PFSK-1 (cell line): Measurements from ENCODE around the gene FXYD1.

ENCODE experiments used
- FOXP2 ChIP-seq: optimal IDR thresholded peaks from 2 replicates; pipeline ENCODE3; 2011; ENCODE audit warnings: borderline replicate concordance, control low read depth, inconsistent platforms; ENCODE audit not compliant: insufficient read depth; ENCODE audit errors: extremely low read length, extremely low read depth
- POLR2AphosphoS5 ChIP-seq: IDR thresholded peaks from 2 replicates; pipeline ENCODE4 v1.6.1; 2012; ENCODE audit warnings: low read depth, mild to moderate bottlenecking, control low read depth, low read length, moderate library complexity
- REST ChIP-seq, 2 experiments: IDR thresholded peaks; 2 replicates each; pipeline versions ENCODE4 v1.6.1 to v1.8.0; 2011 to 2012; ENCODE audit warnings: low read depth in 2 of 2, low read length in 2 of 2, control low read depth in 1 of 2, inconsistent platforms in 1 of 2, mild to moderate bottlenecking in 1 of 2, moderate library complexity in 1 of 2; ENCODE audit not compliant: insufficient read depth in 1 of 2
- SIN3A ChIP-seq: IDR thresholded peaks from 2 replicates; pipeline ENCODE4 v1.6.1; 2012; ENCODE audit warnings: mild to moderate bottlenecking, low read length, moderate library complexity, borderline replicate concordance; ENCODE audit not compliant: insufficient read depth
- TAF1 ChIP-seq: IDR thresholded peaks from 2 replicates; pipeline ENCODE4 v1.6.1; 2012; ENCODE audit warnings: low read length, control low read depth, borderline replicate concordance; ENCODE audit not compliant: insufficient read depth

FXYD1 gene

GRCh38 chr19:35142606-35143230 lies 4.1 kb downstream of the FXYD1 start:
- no peak for TF ChIP-seq FOXP2
- TF ChIP-seq POLR2AphosphoS5: no peak
- TF ChIP-seq TAF1: no peak
- no peak for TF ChIP-seq REST (IDR thresholded peaks at IDR 0.05; ENCODE audit: insufficient read depth in 1 of 2, low read depth in 2 of 2, low read length in 2 of 2)
- no peak for TF ChIP-seq SIN3A

GRCh38 chr19:35143231-35143715 lies 4.6 kb downstream of the FXYD1 start, which contains the start of gene FXYD7:
FXYD7 (plus strand) TSS chr19:35143255; CDS start chr19:35143334, 79 bp downstream.
- no peak for TF ChIP-seq FOXP2
- no peak for TF ChIP-seq SIN3A
- no peak for TF ChIP-seq REST (IDR thresholded peaks at IDR 0.05; ENCODE audit: insufficient read depth in 1 of 2, low read depth in 2 of 2, low read length in 2 of 2)
- no peak for TF ChIP-seq POLR2AphosphoS5
- no peak for TF ChIP-seq TAF1

- TF ChIP-seq FOXP2: no peak
- no peak for TF ChIP-seq POLR2AphosphoS5
- TF ChIP-seq TAF1: no peak
- TF ChIP-seq REST (IDR thresholded peaks at IDR 0.05; ENCODE audit: insufficient read depth in 1 of 2, low read depth in 2 of 2, low read length in 2 of 2): no peak
- no peak for TF ChIP-seq SIN3A
These were observed 5.2 kb downstream of the FXYD1 start for GRCh38 chr19:35143818-35144217.

GRCh38 chr19:35144259-35144599 lies 5.6 kb downstream of the FXYD1 start:
- TF ChIP-seq FOXP2: no peak
- TF ChIP-seq TAF1: no peak
- no peak for TF ChIP-seq SIN3A
- TF ChIP-seq REST (IDR thresholded peaks at IDR 0.05; ENCODE audit: insufficient read depth in 1 of 2, low read depth in 2 of 2, low read length in 2 of 2): no peak
- TF ChIP-seq POLR2AphosphoS5: no peak
